HEK293 (cell line): ENCODE results near the gene SLC16A5.

ENCODE experiments used
- CTCF ChIP-seq: fragments of 450-650 bp; formaldehyde crosslinking; IDR thresholded peaks from 2 replicates; pipeline ENCODE4 v1.5.1; 2016; ENCODE audit warnings: missing biosample characterization, missing genetic modification characterization
- IKZF3 ChIP-seq: fragments of 450-650 bp; IDR thresholded peaks from 2 replicates; pipeline ENCODE4 v1.5.0; 2018; ENCODE audit warnings: missing biosample characterization, mild to moderate bottlenecking, missing genetic modification characterization, moderate library complexity
- KLF10 ChIP-seq: fragments of 450-650 bp; IDR thresholded peaks from 2 replicates; pipeline ENCODE4 v1.5.1; 2018; ENCODE audit warnings: missing biosample characterization, mild to moderate bottlenecking, missing genetic modification characterization
- PRDM10 ChIP-seq: fragments of 450-650 bp; formaldehyde crosslinking; IDR thresholded peaks from 2 replicates; pipeline ENCODE4 v1.5.1; 2016; ENCODE audit warnings: missing biosample characterization, missing genetic modification characterization
- ZNF169 ChIP-seq: fragments of 450-650 bp; formaldehyde crosslinking; IDR thresholded peaks from 2 replicates; pipeline ENCODE4 v1.5.1; 2016; ENCODE audit warnings: missing biosample characterization, missing genetic modification characterization
- ZNF174 ChIP-seq: fragments of 450-650 bp; formaldehyde crosslinking; IDR thresholded peaks from 2 replicates; pipeline ENCODE4 v1.5.0; 2017; ENCODE audit warnings: missing biosample characterization, mild to moderate bottlenecking, missing genetic modification characterization
- ZNF280C ChIP-seq: fragments of 450-650 bp; formaldehyde crosslinking; IDR thresholded peaks from 2 replicates; pipeline ENCODE4 v1.5.1; 2016; ENCODE audit warnings: missing biosample characterization, missing genetic modification characterization
- ZNF777 ChIP-seq: fragments of 450-650 bp; formaldehyde crosslinking; IDR thresholded peaks from 2 replicates; pipeline ENCODE4 v1.5.1; 2017; ENCODE audit warnings: missing biosample characterization, missing genetic modification characterization, borderline replicate concordance

GRCh38 chr17:75130632-75131277, 43.0 kb downstream of the SLC16A5 start:
- TF ChIP-seq CTCF (tag by site-specific recombination): peak; percentile 70
- TF ChIP-seq IKZF3: peak; percentile 62
- TF ChIP-seq PRDM10 (tag by site-specific recombination): no peak
- no peak for TF ChIP-seq ZNF777 (tag by site-specific recombination)
- peak; percentile 82 for TF ChIP-seq KLF10
- TF ChIP-seq ZNF169 (tag by site-specific recombination): no peak
- no peak for TF ChIP-seq ZNF174 (tag by site-specific recombination)
- no peak for TF ChIP-seq ZNF280C
